ENCODE data around the gene FAM50A. TPM values are rescaled to one million over a fixed set of nuclear protein-coding genes. Genes with fewer than 3 reads are reported as not detected.

FAM50A gene
- total and polyA plus RNA-seq, 4 donors: 10.9 to 25.1 (median 14.0) TPM

- Histone ChIP-seq H3K9ac (ENCODE audit: low read depth in 1 of 2, low read length in 2 of 2) (peak within 1 kb of the TSS in 1 of 2 donors; percentile 62), H3K4me3 (ENCODE audit: low read depth in 1 of 3, low read length in 3 of 3) (peak within 1 kb of the TSS in 2 of 3 donors; percentile 30 to 45), H3K36me3 (ENCODE audit: control insufficient read depth in 4 of 4, insufficient read depth in 3 of 4, low read depth in 1 of 4, low read length in 3 of 4) (no peaks in the 10 kb centered on the region), H3K9me3 (ENCODE audit: control insufficient read depth in 4 of 4, low read length in 3 of 4) (no peaks in the 10 kb centered on the region), H3K27me3 (ENCODE audit: control insufficient read depth in 4 of 4, insufficient read depth in 4 of 4, low read length in 3 of 4) (no peaks in the 10 kb centered on the region), H3K4me1 (ENCODE audit: control insufficient read depth in 4 of 4, insufficient read depth in 4 of 4, low read length in 3 of 4) (peaks cover 0 to 7% (median 3%) of the 10 kb centered on the region in 4 donors), H3K27ac (ENCODE audit: low read depth in 1 of 2, low read length in 2 of 2) (peak within 1 kb of the TSS; percentile 76 to 91)
- no peak for TF ChIP-seq ZBTB33 (IDR thresholded peaks at IDR 0.05)
- peak; percentile 78 for TF ChIP-seq MAX (IDR thresholded peaks at IDR 0.05)
- TF ChIP-seq SP1 (IDR thresholded peaks at IDR 0.05): peak; percentile 77
- peak; percentile 14 for TF ChIP-seq NR2F2 (IDR thresholded peaks at IDR 0.05)
- TF ChIP-seq REST (IDR thresholded peaks at IDR 0.05): no peak
- TF ChIP-seq GABPA (IDR thresholded peaks at IDR 0.05 in 1 of 2, conservative IDR thresholded peaks at IDR 0.05 in 1 of 2): peak in 1 of 2 donors; percentile 25
- peak; percentile 98 for DNase-seq (ENCODE audit: low spot score)
- WGBS: 4% methylated on average over 85 of the region's 85 CpGs
These were observed 35.0 kb downstream of the FAM50A start, which contains the start of gene LAGE3 for GRCh38 chrX:154478728-154479622. Gene LAGE3 (minus strand): TSS chrX:154479281. CDS start chrX:154478915, 366 bp downstream.

- peaks cover 4 to 24% (median 18%) of the 10 kb centered on the region in 4 donors for H3K4me1 ChIP-seq (ENCODE audit: control insufficient read depth in 4 of 4, insufficient read depth in 4 of 4, low read length in 3 of 4)
- H3K9me3 ChIP-seq (ENCODE audit: control insufficient read depth in 4 of 4, low read length in 3 of 4): no peaks in the 10 kb centered on the region
- H3K27ac ChIP-seq (ENCODE audit: low read depth in 1 of 2, low read length in 2 of 2): no peak overlapping the region
- H3K27me3 ChIP-seq (ENCODE audit: control insufficient read depth in 4 of 4, insufficient read depth in 4 of 4, low read length in 3 of 4): no peaks in the 10 kb centered on the region
- no peak overlapping the region for H3K4me3 ChIP-seq (ENCODE audit: low read depth in 1 of 3, low read length in 3 of 3)
- H3K36me3 ChIP-seq (ENCODE audit: control insufficient read depth in 4 of 4, insufficient read depth in 3 of 4, low read depth in 1 of 4, low read length in 3 of 4): peaks cover 0 to 6% (median under 1%) of the 10 kb centered on the region in 4 donors
- no peak overlapping the region for H3K9ac ChIP-seq (ENCODE audit: low read depth in 1 of 2, low read length in 2 of 2)
- WGBS: 89% methylated on average over 5 of the region's 5 CpGs
- DNase-seq (ENCODE audit: low spot score): no peak
- no peak for TF ChIP-seq ATF3 (IDR thresholded peaks at IDR 0.05)
- TF ChIP-seq TAF1 (conservative IDR thresholded peaks at IDR 0.05): no peak
- TF ChIP-seq ZBTB33 (IDR thresholded peaks at IDR 0.05): no peak
- TF ChIP-seq JUND (IDR thresholded peaks at IDR 0.05): no peak
- TF ChIP-seq EGR1 (IDR thresholded peaks at IDR 0.05; ENCODE audit: low read depth in 2 of 2): no peak
- TF ChIP-seq HNF4G (IDR thresholded peaks at IDR 0.05): no peak
- TF ChIP-seq RAD21 (IDR thresholded peaks at IDR 0.05): no peak
- no peak for TF ChIP-seq HNF4A (conservative IDR thresholded peaks at IDR 0.05)
- no peak for TF ChIP-seq RXRA (IDR thresholded peaks at IDR 0.05)
- no peak for TF ChIP-seq FOXA2 (IDR thresholded peaks at IDR 0.05)
- TF ChIP-seq NR2F2 (IDR thresholded peaks at IDR 0.05): no peak
- no peak for TF ChIP-seq SP1 (IDR thresholded peaks at IDR 0.05)
- TF ChIP-seq REST (IDR thresholded peaks at IDR 0.05): no peak
- TF ChIP-seq GABPA (IDR thresholded peaks at IDR 0.05 in 1 of 2, conservative IDR thresholded peaks at IDR 0.05 in 1 of 2): no peak
- TF ChIP-seq YY1 (IDR thresholded peaks at IDR 0.05): no peak
- TF ChIP-seq FOXA1 (IDR thresholded peaks at IDR 0.05): no peak
- TF ChIP-seq MAX (IDR thresholded peaks at IDR 0.05): no peak
These were observed 37.3 kb downstream of the FAM50A start for GRCh38 chrX:154481195-154481594.

Measured in liver (tissue), 9 donors.